OCI-LY1 (cell line): ENCODE results near the gene FAM234B.

ENCODE experiments used
- CTCF ChIP-seq: fragments of 200-600 bp; sonication (generic), shearing (Covaris generic); IDR thresholded peaks from 2 replicates; pipeline ENCODE4 v1.5.1; 2017; ENCODE audit warnings: mild to moderate bottlenecking, antibody characterized with exemption, low read length, moderate library complexity, mixed read lengths
- EZH2 ChIP-seq: fragments of 200-600 bp; sonication (generic), shearing (Covaris generic); IDR thresholded peaks from 2 replicates; pipeline ENCODE4 v1.8.0; 2017; ENCODE audit warnings: borderline replicate concordance, mixed run types, mild to moderate bottlenecking, antibody characterized with exemption, low read length, moderate library complexity, mixed read lengths

GRCh38 chr12:13091832-13092231 lies 47.7 kb downstream of the FAM234B start:
- no peak for TF ChIP-seq CTCF
- no peak for TF ChIP-seq EZH2
